Vagina (tissue), 2 donors: ENCODE results near the gene B3GNT2. TPM values are rescaled to one million over a fixed set of nuclear protein-coding genes. Genes with fewer than 3 reads are reported as not detected.

Experiments used
- DNase-seq, 2 donors: peaks; one replicate each; pipeline ENCODE4 v3.0.0-alpha.2; 2017; ENCODE audit errors: extremely low spot score in 2 of 2
- H3K27ac ChIP-seq: fragments of 200-600 bp; sonication (generic); one replicate; pipeline ENCODE4 v1.5.1; 2019
- H3K27me3 ChIP-seq: fragments of 200-600 bp; sonication (generic); one replicate; pipeline ENCODE4 v1.5.1; 2019
- H3K36me3 ChIP-seq, 2 donors: fragments of 200-600 bp; sonication (generic); one replicate each; pipeline ENCODE4 v1.5.1; 2017 to 2019
- H3K4me1 ChIP-seq: fragments of 200-600 bp; sonication (generic); one replicate; pipeline ENCODE4 v1.5.1; 2019
- H3K4me3 ChIP-seq, 2 donors: fragments of 200-600 bp; sonication (generic); 1 replicate in 1 of 2; 2 replicates in 1 of 2; pipeline ENCODE4 v1.5.1; 2016 to 2019
- H3K9me3 ChIP-seq: fragments of 200-600 bp; sonication (generic); one replicate; pipeline ENCODE4 v1.5.1; 2019
- POLR2A ChIP-seq, 2 donors: fragments of 450-650 bp; IDR thresholded peaks; one replicate each; pipeline ENCODE4 v1.6.1; 2017; ENCODE audit warnings: antibody characterized with exemption in 2 of 2, mild to moderate bottlenecking in 2 of 2, moderate library complexity in 2 of 2
- POLR2AphosphoS5 ChIP-seq, 2 donors: sonication (generic); formaldehyde crosslinking; IDR thresholded peaks; one replicate each; pipeline ENCODE4 v1.9.0; 2017; ENCODE audit warnings: antibody characterized with exemption in 2 of 2, mild to moderate bottlenecking in 2 of 2, low read depth in 1 of 2; ENCODE audit not compliant: insufficient read depth in 1 of 2
- intact Hi-C: fragments of 100-400 bp; cut with DNase I; formaldehyde crosslinking; loops from one replicate; pipeline ENCODE4 v1.15.1; 2023
- total RNA-seq: library from RNA; depleted of rRNA; stranded (reverse); fragments of >200 nt; gene quantifications from one replicate; pipeline ENCODE4 v1.2.3, GENCODE V29; 2016
- TF ChIP-seq, protein P1 (sequence below), 3 experiments: fragments of 450-650 bp in 2 of 3; fragments of 200-600 bp in 1 of 3; sonication (generic) in 1 of 3; IDR thresholded peaks; one replicate each; pipeline ENCODE4 v1.5.1; 2017 to 2019; ENCODE audit warnings: antibody characterized with exemption in 3 of 3, mild to moderate bottlenecking in 2 of 3, moderate library complexity in 2 of 3

The B3GNT2 gene
- total RNA-seq, 1 donor from 2014 or later: 18.9 TPM

DNA sequence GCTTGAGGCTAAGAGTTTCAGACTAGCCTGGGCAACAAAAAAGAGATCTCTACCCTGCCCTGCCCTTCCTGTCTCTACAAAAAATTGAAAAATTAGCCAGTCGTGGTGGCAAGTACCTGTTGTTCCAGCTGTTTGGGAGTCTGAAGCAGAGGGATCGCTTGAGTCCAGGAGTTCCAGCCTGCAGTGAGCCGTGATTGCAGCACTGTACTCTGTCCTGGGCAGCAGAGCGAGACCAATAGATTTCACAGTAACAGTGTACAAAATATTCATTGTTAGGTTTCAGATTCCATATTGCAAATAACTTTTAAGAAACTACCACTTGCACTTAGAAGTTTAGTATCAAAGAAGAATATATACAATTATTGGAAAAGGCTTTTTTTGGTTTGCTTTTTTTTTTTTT is 54.3 kb downstream of the B3GNT2 start:
- TF ChIP-seq, protein P1, sequence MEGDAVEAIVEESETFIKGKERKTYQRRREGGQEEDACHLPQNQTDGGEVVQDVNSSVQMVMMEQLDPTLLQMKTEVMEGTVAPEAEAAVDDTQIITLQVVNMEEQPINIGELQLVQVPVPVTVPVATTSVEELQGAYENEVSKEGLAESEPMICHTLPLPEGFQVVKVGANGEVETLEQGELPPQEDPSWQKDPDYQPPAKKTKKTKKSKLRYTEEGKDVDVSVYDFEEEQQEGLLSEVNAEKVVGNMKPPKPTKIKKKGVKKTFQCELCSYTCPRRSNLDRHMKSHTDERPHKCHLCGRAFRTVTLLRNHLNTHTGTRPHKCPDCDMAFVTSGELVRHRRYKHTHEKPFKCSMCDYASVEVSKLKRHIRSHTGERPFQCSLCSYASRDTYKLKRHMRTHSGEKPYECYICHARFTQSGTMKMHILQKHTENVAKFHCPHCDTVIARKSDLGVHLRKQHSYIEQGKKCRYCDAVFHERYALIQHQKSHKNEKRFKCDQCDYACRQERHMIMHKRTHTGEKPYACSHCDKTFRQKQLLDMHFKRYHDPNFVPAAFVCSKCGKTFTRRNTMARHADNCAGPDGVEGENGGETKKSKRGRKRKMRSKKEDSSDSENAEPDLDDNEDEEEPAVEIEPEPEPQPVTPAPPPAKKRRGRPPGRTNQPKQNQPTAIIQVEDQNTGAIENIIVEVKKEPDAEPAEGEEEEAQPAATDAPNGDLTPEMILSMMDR (IDR thresholded peaks at IDR 0.05): no peak
- TF ChIP-seq POLR2AphosphoS5 (IDR thresholded peaks at IDR 0.05; ENCODE audit: insufficient read depth in 1 of 2, low read depth in 1 of 2): no peak
- no peak for TF ChIP-seq POLR2A (IDR thresholded peaks at IDR 0.05)
- intact Hi-C loops: no loop called here

DNA sequence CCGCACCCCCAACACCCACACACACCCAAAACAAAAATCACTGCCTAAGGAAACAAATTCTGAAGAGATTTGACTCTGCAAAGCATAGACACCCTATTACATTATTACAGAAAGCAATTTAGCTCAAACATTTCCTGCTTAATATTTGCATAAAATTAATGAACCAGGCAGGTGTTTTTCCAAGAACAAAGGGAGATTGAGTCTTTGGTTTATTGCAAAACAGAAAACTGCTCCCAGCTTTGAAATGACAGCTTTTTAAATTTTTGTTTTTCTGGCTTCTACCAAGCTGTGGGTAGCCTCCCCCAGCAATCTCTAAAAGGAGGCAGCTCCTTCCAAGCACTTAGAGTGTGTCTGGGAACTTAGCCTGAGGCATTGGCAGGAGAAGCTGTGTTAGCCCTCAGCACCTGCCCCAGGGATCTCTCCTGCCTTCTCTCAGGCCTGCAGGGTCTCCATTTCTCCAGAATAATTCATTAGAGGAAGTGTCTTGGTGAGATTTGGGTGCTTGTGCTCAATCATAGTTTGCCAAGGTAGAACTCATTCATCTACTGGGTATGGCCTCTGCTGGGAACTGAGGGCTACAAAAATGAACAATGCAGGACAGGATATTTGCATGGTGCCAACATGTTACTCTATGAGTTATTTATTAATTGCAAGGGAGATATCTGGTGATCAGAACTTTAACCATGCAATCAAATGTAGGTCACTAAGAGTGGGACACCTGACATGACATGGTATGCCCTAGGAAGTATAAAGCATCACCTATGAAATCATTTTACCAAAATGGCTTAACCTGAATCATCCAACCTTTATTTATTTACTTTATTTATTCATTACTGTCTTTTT is 58.7 kb downstream of the B3GNT2 start:
- TF ChIP-seq, protein P1 (IDR thresholded peaks at IDR 0.05): no peak
- TF ChIP-seq POLR2A (IDR thresholded peaks at IDR 0.05): no peak
- no peak for TF ChIP-seq POLR2AphosphoS5 (IDR thresholded peaks at IDR 0.05; ENCODE audit: insufficient read depth in 1 of 2, low read depth in 1 of 2)
- no peak for DNase-seq
- intact Hi-C loops: no loop called here
- Histone ChIP-seq H3K27ac (no peak overlapping the region), H3K9me3 (no peaks in the 10 kb centered on the region), H3K36me3 (no peaks in the 10 kb centered on the region), H3K27me3 (no peaks in the 10 kb centered on the region), H3K4me1 (no peaks in the 10 kb centered on the region), H3K4me3 (no peak overlapping the region)

More for the DNA sequence above, 54.3 kb downstream of the B3GNT2 start:
- Histone ChIP-seq H3K4me3 (no peak overlapping the region), H3K9me3 (no peaks in the 10 kb centered on the region), H3K27ac (no peak overlapping the region), H3K36me3 (no peaks in the 10 kb centered on the region), H3K27me3 (no peaks in the 10 kb centered on the region), H3K4me1 (no peaks in the 10 kb centered on the region)
- no peak for DNase-seq

DNA sequence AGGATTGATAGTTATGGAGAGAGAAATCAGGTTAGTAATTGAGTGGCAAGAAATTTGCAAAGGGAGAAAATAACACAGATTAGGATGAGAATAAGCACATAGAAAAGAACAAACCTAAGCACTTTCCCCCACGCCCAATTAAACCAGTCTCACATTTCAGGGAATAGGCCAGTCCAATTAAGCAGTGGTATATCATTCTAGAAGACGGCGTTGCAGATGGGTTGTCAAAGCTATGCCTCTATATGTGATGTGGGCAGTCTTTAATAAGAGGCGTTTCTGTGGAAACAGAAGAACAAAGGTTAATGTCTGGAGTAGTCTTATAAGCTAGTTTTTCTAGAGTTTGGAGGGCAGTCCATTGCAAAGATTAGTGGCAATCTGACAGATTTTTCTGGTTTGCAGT is 61.6 kb downstream of the B3GNT2 start:
- Histone ChIP-seq H3K27ac (no peak overlapping the region), H3K4me1 (no peaks in the 10 kb centered on the region), H3K9me3 (no peaks in the 10 kb centered on the region), H3K27me3 (no peaks in the 10 kb centered on the region), H3K4me3 (no peak overlapping the region), H3K36me3 (no peaks in the 10 kb centered on the region)
- intact Hi-C loops: no loop called here
- TF ChIP-seq, protein P1 (IDR thresholded peaks at IDR 0.05): no peak
- no peak for TF ChIP-seq POLR2A (IDR thresholded peaks at IDR 0.05)
- no peak for TF ChIP-seq POLR2AphosphoS5 (IDR thresholded peaks at IDR 0.05; ENCODE audit: insufficient read depth in 1 of 2, low read depth in 1 of 2)
- no peak for DNase-seq

DNA sequence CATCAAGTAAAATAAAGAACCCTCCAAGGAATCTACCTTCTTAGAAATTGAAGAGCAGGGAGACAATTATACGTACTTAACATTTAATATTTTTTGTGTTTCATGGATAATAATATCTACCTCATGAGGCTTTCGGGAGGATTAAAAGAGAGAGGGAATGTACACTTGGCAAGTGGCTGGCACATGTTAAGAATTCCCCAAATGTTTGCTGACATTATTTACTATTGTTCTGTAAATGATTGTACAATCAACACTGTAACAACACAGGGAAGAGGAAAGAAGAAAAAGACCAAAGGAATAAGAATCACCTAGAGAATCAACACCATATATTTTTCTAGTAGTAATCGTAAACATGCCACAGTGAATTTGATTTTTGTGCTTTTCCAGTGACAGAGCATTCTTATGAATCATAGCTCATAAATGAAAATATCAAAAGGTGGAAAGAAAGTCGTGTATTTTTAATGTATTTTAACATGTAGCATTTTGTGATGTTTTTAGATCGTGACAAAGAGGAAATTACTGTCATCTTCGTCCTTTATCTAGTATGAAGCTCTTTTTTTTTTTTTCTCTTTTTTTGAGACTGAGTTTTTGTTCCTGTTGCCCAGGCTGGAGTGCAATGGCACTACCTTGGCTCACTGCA is 67.3 kb downstream of the B3GNT2 start:
- Histone ChIP-seq H3K27ac (no peak overlapping the region), H3K36me3 (no peaks in the 10 kb centered on the region), H3K4me1 (no peaks in the 10 kb centered on the region), H3K4me3 (no peak overlapping the region), H3K9me3 (no peaks in the 10 kb centered on the region), H3K27me3 (no peaks in the 10 kb centered on the region)
- TF ChIP-seq POLR2AphosphoS5 (IDR thresholded peaks at IDR 0.05; ENCODE audit: insufficient read depth in 1 of 2, low read depth in 1 of 2): no peak
- TF ChIP-seq, protein P1 (IDR thresholded peaks at IDR 0.05): no peak
- TF ChIP-seq POLR2A (IDR thresholded peaks at IDR 0.05): no peak
- intact Hi-C loops: no loop called here
- no peak for DNase-seq

DNA sequence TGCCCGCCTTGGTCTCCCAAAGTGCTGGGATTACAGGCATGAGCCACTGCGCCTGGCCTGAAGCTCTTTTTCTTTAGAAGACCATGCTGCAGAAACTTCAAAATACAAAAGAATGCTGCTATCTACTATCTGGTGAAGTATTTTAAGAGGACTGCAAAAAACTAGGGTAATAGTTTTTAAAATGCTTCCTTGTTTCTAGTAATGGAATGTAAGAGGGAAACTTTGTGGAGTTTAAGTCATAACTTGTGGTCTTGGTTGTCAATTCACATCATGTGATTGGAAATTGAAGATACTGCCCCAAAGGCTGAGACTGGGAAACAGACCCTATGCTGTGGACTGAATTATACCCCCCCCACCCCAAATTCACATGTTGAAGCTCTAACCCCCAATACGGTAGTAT is 68.3 kb downstream of the B3GNT2 start:
- H3K4me3 ChIP-seq: no peak overlapping the region
- TF ChIP-seq POLR2A (IDR thresholded peaks at IDR 0.05) (no peak), POLR2AphosphoS5 (IDR thresholded peaks at IDR 0.05; ENCODE audit: insufficient read depth in 1 of 2, low read depth in 1 of 2) (no peak)
- TF ChIP-seq, protein P1 (IDR thresholded peaks at IDR 0.05): no peak
- H3K9me3 ChIP-seq: no peaks in the 10 kb centered on the region
- no peak for DNase-seq
- H3K36me3 ChIP-seq: no peaks in the 10 kb centered on the region
- intact Hi-C loops: no loop called here
- no peaks in the 10 kb centered on the region for H3K4me1 ChIP-seq
- H3K27ac ChIP-seq: no peak overlapping the region
- no peaks in the 10 kb centered on the region for H3K27me3 ChIP-seq
